HG03103 (cell line): ENCODE data around the gene CCR2.
"Not testable (repeated sequence)": the region's sequence is repeated elsewhere in the genome, so short reads cannot be mapped to it uniquely, and the experiment has no call there.

Experiments used
- ATAC-seq: cut with Tn5 transposase; IDR thresholded peaks from one replicate; pipeline ENCODE4 v1.9.1; 2021; ENCODE audit warnings: low read depth; ENCODE audit not compliant: unreplicated experiment

The CCR2 gene

DNA sequence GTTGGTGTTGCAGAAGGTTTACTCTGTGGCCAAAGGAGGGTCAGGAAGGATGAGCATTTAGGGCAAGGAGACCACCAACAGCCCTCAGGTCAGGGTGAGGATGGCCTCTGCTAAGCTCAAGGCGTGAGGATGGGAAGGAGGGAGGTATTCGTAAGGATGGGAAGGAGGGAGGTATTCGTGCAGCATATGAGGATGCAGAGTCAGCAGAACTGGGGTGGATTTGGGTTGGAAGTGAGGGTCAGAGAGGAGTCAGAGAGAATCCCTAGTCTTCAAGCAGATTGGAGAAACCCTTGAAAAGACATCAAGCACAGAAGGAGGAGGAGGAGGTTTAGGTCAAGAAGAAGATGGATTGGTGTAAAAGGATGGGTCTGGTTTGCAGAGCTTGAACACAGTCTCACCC, 20.8 kb downstream of the CCR2 start:
- no peak for ATAC-seq

- no peak for ATAC-seq
Observed at GRCh38 chr3:46375218-46375617, 21.3 kb downstream of the CCR2 start.

GRCh38 chr3:46375814-46376213, 21.9 kb downstream of the CCR2 start:
- no peak for ATAC-seq

- ATAC-seq = no peak
Observed at GRCh38 chr3:46378426-46378942, 24.6 kb downstream of the CCR2 start.

DNA sequence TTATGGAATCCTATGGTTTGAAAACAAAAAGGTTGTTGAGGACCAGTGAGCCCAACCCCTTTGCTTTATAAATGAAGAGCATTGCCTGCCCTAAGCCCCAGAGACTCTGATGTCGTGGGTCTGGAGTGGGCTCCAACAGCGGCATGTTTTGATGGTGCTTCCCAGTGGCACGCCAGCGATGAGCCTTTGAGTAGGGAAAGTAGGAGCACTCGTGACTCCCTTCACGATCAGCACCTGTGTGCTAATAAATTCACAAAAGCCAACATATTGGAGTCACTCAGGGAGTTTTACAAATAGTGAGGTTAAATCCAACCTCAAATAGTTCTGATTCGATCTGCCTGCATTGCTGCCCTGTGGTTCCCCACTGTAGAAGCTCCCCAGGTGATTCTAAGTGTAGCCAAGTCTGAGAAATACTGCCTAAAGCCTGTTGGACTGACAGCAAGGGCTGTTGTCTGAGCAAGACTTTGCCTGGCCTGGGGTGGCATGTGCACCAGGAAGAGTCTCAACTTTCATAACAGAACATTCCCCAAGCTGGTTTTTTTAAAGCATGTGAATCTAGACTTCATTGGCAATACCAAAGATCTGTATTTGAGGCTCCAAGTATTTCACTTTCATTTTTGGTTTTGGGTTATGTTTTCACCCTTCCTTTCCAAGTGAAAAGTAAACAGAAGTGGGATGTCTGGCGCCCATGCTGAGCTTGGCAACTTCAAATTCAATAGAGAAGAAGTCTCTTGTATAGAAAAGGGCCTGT, 26.7 kb downstream of the CCR2 start:
- ATAC-seq = no peak

GRCh38 chr3:46381625-46382024, 27.7 kb downstream of the CCR2 start:
- no peak for ATAC-seq

GRCh38 chr3:46383211-46383950, 29.5 kb downstream of the CCR2 start:
- ATAC-seq = no peak

DNA sequence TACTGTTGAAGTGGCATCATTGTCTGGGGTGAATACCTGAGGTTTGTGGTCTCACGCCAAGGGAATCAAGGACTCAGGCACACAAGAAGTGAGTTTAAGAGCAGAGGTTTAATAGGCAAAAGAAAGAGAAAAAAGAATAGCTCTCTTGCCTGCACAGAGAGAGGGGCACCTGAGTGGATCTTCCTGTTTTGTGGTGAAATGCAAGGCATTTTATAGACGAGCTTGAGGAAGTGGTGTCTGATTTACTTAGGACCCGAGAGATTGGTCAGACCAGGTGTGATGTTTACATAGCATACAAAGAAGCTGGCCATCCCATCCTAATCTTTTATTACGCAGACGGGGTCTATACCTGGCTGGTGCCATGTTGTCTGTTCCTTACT, 30.0 kb downstream of the CCR2 start:
- no peak for ATAC-seq

DNA sequence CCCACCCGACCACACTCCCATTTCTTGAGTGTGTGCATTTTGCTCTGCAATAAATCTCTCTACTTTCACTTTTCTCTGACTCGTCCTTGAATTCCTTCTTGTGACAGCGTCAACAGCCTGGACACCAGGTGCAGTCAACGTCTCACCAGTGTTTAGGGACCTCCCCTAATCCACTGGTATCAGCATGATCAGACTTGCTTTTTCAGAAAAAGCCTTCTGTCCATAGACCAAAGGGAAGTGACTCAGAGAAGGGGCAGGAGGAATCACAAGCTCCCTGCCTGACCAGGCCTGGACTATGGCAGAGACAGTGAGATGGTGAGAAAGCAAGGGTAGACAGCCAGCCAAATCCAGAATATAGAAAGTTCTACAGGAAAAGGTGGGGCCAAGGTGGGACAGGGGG, 32.3 kb downstream of the CCR2 start:
- no peak for ATAC-seq

DNA sequence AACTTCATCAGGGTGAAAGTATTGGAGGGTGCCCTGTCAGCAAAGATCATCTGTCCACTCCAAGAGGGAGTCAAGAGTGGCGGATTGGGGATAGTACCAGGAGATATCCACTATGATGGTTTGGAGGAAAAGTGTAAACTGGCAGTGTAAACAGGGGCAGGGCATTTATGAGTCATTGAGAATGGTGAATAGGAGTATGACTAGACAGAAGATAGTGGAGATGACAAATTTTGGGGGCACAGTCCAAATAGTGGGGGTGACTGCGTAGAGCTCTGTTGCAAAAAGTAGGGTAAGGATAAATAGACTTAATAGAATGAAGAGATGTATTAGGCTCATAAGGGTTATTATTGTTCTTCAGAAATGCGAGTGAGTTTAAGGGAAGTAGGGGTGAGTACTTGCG, 34.9 kb downstream of the CCR2 start:
- ATAC-seq = not testable (repeated sequence)

GRCh38 chr3:46389306-46389705, 35.4 kb downstream of the CCR2 start:
- ATAC-seq = no peak

DNA sequence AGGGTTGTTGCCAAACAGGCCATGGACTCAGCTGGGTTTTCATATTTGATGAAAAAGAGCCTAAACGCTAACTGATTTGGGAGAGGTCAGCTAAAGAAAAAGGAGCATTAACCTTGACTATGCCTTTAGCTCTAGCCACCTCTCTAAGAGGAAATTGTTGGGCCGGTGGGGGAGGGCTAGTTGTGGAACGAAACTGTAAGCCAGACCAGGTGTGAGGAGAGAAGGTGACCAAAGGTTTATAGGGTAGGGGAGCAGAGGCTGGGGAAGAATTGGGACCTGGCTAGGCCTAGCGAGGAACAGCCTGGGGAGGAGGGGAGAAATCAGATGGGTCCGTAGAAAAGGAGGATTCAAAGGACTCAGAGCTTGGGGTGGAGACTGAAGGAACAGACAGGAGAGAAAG, 37.6 kb downstream of the CCR2 start:
- not testable (repeated sequence) for ATAC-seq

GRCh38 chr3:46393011-46393410, 39.1 kb downstream of the CCR2 start:
- no peak for ATAC-seq

GRCh38 chr3:46393554-46394434, 39.9 kb downstream of the CCR2 start:
- ATAC-seq = no peak

GRCh38 chr3:46395210-46395661, 41.3 kb downstream of the CCR2 start:
- ATAC-seq = no peak

DNA sequence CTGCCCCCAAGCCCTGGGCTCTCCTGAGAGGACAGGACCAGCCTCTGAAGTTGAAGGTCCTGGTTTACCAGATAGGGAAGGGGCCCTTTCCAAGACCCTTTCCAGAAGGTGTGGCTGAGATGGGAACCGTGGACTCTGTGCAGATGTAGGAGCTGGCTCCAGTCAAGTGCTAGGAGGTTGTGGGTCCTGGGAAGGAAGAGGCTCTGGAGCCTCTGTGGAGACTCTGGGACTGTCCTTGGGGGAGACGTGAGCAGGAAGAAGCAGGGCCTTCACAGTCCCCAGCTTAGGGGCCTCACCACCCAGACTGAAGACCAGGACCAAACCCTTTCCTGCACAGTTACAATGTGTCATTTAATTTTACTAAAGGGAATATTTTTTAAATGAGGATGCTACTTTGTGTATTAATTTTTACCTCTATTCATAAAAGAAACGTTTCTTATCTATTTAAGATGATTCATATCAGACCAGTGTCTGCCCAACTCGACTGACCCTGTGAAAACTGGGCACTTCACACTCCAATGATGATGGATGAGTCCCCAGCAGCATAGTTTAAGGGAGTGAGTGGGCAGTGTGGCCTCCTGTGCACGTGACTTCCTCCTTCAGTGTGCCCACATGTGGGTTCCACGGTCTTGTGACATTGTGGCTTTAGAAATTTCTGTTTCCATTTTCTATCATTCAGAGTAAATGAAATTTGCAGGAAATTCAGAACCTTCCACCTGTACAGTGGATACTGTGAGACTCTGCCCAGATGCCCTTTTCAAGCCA, 42.0 kb downstream of the CCR2 start:
- no peak for ATAC-seq

DNA sequence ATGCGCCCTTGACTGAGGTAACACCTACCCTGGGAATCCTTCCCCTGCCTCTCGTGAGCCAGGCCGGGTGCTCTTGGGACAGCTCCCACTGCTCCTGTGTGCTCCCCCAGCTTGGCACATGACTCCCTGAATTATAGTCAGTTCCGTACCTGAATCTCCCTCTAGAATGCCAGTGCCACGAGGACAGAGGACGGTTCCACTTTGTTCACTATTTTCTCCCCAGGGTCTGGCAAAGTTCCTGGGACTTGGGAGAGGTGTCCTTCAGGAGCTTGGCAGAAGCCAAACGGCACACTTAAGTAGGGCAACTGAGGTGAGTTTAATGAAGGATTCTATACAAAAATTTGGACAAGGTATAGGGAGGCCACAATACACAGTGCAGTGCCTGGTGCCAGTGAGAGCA, 43.2 kb downstream of the CCR2 start:
- no peak for ATAC-seq

GRCh38 chr3:46398186-46398955, 44.5 kb downstream of the CCR2 start:
- no peak for ATAC-seq

GRCh38 chr3:46399098-46399497, 45.2 kb downstream of the CCR2 start:
- no peak for ATAC-seq
